ENCODE data around the gene PRR14L.

DNA sequence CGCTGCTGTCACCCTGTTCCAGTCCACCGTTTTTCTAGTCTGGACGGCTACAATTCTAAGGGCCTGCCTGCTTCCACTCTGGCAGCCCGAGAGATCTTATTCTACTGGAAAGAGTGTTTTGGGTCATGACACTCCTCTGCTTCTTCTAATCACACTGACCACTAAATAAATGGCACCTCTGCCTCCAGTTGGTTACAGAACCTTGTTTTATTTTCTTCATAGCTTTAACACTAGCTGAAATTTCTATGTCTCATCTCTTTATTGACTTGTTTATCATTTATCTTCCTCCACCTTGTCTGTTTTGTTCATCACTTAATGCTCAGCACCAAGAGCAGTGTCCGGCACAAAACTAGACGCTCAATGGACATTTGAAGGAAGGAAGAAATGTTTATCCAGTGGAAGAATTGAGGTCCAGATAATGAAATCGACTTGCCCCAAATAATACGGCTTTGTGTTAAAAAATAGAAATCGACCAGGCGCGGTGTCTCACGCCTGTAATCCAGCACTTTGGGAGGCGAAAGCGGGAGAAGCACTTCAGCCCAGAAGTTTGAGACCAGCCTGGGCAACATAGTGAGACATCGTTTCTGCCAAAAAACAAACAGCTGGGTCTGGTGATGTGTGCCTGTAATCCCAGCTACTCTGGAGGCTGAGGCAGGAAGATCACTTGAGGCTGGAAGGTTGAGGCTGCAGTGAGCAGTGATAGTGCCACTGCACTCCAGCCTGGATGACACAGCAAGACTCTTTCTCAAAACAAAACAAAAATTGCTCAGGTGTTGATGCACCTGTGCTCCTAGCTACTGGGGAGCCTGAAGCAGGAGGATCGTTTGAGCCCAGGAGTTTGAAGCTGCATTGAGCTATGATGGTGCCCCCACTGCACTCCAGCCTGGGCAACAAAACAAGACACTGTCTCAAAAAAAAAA is 693 bp upstream of the PRR14L start:
- TF ChIP-seq, protein P1, sequence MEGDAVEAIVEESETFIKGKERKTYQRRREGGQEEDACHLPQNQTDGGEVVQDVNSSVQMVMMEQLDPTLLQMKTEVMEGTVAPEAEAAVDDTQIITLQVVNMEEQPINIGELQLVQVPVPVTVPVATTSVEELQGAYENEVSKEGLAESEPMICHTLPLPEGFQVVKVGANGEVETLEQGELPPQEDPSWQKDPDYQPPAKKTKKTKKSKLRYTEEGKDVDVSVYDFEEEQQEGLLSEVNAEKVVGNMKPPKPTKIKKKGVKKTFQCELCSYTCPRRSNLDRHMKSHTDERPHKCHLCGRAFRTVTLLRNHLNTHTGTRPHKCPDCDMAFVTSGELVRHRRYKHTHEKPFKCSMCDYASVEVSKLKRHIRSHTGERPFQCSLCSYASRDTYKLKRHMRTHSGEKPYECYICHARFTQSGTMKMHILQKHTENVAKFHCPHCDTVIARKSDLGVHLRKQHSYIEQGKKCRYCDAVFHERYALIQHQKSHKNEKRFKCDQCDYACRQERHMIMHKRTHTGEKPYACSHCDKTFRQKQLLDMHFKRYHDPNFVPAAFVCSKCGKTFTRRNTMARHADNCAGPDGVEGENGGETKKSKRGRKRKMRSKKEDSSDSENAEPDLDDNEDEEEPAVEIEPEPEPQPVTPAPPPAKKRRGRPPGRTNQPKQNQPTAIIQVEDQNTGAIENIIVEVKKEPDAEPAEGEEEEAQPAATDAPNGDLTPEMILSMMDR (IDR thresholded peaks at IDR 0.05; ENCODE audit: insufficient read depth, low read depth, low read length): no peak
- no peak for TF ChIP-seq EZH2 (IDR thresholded peaks at IDR 0.05; ENCODE audit: insufficient read depth, low read length)
